ENCODE results near the gene PSMA7.

The PSMA7 gene

DNA sequence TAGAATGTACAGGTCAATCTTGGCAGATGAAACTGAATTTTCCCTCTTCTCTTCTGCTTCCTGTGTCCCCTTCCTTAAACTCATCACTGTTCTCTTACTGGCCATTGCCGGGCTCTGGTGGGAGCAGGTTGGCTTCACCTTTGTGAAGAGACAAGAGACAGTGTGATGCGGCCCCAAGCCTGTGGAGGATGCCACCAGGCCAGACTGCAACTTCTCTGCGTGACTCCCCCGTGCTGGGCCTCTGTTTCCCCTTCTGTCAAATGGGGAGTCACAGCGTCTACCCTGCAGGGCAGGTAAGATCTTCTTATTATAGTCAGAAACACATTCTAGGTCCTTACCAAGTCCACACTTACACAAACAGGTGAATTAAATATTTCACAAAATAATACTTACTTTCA, 22.8 kb downstream of the PSMA7 start:
- no peak overlapping the region for H3K4me3 ChIP-seq (ENCODE audit: low read length, poor library complexity, severe bottlenecking)
- no peaks in the 10 kb centered on the region for H3K9me3 ChIP-seq (ENCODE audit: insufficient read depth, low read depth, low read length)
- no peak overlapping the region for H2AFZ ChIP-seq (ENCODE audit: low read length)
- H3K4me2 ChIP-seq (ENCODE audit: low read depth, low read length, poor library complexity, severe bottlenecking): peak overlapping the region; percentile 59
- H3K27me3 ChIP-seq (ENCODE audit: insufficient read depth, low read length, poor library complexity, severe bottlenecking): no peaks in the 10 kb centered on the region
- H3K4me1 ChIP-seq (ENCODE audit: insufficient read depth, low read length, poor library complexity, severe bottlenecking): peaks cover 53% of the 10 kb centered on the region
- peak overlapping the region; percentile 11 for H3K9ac ChIP-seq (ENCODE audit: low read depth, low read length, poor library complexity, severe bottlenecking)
- H4K20me1 ChIP-seq (ENCODE audit: insufficient read depth, low read length, poor library complexity, severe bottlenecking): peaks cover 22% of the 10 kb centered on the region
- TF ChIP-seq, protein P1, sequence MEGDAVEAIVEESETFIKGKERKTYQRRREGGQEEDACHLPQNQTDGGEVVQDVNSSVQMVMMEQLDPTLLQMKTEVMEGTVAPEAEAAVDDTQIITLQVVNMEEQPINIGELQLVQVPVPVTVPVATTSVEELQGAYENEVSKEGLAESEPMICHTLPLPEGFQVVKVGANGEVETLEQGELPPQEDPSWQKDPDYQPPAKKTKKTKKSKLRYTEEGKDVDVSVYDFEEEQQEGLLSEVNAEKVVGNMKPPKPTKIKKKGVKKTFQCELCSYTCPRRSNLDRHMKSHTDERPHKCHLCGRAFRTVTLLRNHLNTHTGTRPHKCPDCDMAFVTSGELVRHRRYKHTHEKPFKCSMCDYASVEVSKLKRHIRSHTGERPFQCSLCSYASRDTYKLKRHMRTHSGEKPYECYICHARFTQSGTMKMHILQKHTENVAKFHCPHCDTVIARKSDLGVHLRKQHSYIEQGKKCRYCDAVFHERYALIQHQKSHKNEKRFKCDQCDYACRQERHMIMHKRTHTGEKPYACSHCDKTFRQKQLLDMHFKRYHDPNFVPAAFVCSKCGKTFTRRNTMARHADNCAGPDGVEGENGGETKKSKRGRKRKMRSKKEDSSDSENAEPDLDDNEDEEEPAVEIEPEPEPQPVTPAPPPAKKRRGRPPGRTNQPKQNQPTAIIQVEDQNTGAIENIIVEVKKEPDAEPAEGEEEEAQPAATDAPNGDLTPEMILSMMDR (conservative IDR thresholded peaks at IDR 0.05; ENCODE audit: low read length): no peak
- TF ChIP-seq EZH2phosphoT487 (IDR thresholded peaks at IDR 0.05; ENCODE audit: borderline replicate concordance): no peak
- peaks cover 38% of the 10 kb centered on the region for H3K79me2 ChIP-seq (ENCODE audit: insufficient read depth, low read length)
- no peaks in the 10 kb centered on the region for H3K9me2 ChIP-seq (replicated peaks; ENCODE audit: low read depth, low read length)
- peaks cover 2% of the 10 kb centered on the region; the same call in 1 of the 2 replicates for H3F3A ChIP-seq (ENCODE audit: low read depth)
- peaks cover 5% of the 10 kb centered on the region; the same call in 1 of the 2 replicates for H3K36me3 ChIP-seq (ENCODE audit: insufficient read depth, low read length)

DNA sequence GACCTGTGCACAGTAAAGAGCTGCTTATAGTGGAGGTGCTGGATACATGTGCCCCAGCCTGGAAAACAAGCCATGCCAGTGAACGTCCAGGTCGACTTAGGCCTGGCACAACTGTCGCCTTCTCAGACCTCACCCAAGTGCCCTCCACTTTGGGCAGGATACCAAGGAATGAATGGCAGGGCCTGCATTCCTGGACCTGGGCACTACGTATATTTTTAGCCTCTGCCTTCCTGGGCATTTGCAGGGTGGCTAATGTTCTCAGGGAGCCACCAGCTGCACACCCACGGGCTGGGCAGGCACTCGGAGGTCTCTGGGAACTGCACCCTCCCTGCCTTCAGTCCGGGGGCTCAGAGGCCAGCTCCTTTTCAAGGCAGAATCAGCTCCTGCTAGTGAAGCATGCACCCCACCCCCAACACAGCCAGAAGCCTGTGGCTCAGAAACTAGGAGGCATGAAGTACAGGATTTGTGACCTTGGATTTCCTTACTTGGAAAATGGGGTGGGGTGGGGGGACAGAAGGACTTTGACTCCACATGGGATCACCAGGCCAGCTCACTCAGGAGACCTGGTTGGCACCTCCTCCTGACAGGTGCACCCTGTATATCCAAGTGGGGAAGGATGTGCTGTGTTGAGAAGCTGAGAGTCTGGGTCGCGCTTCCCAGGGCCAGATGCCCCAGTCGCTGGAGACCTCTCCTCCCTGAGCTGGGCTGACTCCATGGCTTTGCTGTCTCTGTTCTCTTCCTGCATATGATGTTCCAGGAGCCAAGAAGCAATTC, 23.4 kb downstream of the PSMA7 start:
- H3K79me2 ChIP-seq (ENCODE audit: insufficient read depth, low read length): peaks cover 32% of the 10 kb centered on the region
- no peak overlapping the region for H2AFZ ChIP-seq (ENCODE audit: low read length)
- H3K27me3 ChIP-seq (ENCODE audit: insufficient read depth, low read length, poor library complexity, severe bottlenecking): no peaks in the 10 kb centered on the region
- H4K20me1 ChIP-seq (ENCODE audit: insufficient read depth, low read length, poor library complexity, severe bottlenecking): peaks cover 20% of the 10 kb centered on the region
- peaks cover 2% of the 10 kb centered on the region; the same call in 1 of the 2 replicates for H3F3A ChIP-seq (ENCODE audit: low read depth)
- peak overlapping the region; percentile 59 for H3K4me2 ChIP-seq (ENCODE audit: low read depth, low read length, poor library complexity, severe bottlenecking)
- no peaks in the 10 kb centered on the region for H3K9me3 ChIP-seq (ENCODE audit: insufficient read depth, low read depth, low read length)
- peak overlapping the region; percentile 11 for H3K9ac ChIP-seq (ENCODE audit: low read depth, low read length, poor library complexity, severe bottlenecking)
- no peaks in the 10 kb centered on the region for H3K9me2 ChIP-seq (replicated peaks; ENCODE audit: low read depth, low read length)
- no peak overlapping the region for H3K4me3 ChIP-seq (ENCODE audit: low read length, poor library complexity, severe bottlenecking)
- peaks cover 53% of the 10 kb centered on the region for H3K4me1 ChIP-seq (ENCODE audit: insufficient read depth, low read length, poor library complexity, severe bottlenecking)
- TF ChIP-seq, protein P1 (conservative IDR thresholded peaks at IDR 0.05; ENCODE audit: low read length): no peak
- TF ChIP-seq EZH2phosphoT487 (IDR thresholded peaks at IDR 0.05; ENCODE audit: borderline replicate concordance): no peak
- no peaks in the 10 kb centered on the region for H3K36me3 ChIP-seq (ENCODE audit: insufficient read depth, low read length)

DNA sequence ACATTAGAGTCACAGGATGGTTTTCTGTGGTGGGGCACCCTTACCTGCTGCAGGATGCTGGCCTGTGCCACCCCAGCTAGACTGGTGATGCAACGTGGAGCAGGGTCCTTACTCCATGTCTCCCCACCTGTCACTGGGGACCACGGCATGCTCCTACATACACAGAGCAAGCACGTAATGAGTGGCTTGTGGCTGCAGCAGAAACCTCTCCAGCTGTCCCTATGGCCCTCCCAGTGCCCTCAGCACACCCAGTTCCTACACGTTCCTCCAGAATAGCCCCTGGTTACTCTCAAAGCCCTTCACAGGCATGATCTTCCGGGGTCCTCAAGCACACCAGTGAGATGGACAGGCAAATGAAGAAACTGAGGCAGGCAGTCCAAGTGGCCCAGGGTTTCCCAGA, 24.1 kb downstream of the PSMA7 start:
- Histone ChIP-seq H3K36me3 (ENCODE audit: insufficient read depth, low read length) (no peaks in the 10 kb centered on the region), H3K79me2 (ENCODE audit: insufficient read depth, low read length) (peaks cover 26% of the 10 kb centered on the region), H3K4me3 (ENCODE audit: low read length, poor library complexity, severe bottlenecking) (no peak overlapping the region), H3F3A (ENCODE audit: low read depth) (peaks cover 2% of the 10 kb centered on the region; the same call in 1 of the 2 replicates), H4K20me1 (ENCODE audit: insufficient read depth, low read length, poor library complexity, severe bottlenecking) (peaks cover 14% of the 10 kb centered on the region), H3K4me1 (ENCODE audit: insufficient read depth, low read length, poor library complexity, severe bottlenecking) (peaks cover 50% of the 10 kb centered on the region), H3K9ac (ENCODE audit: low read depth, low read length, poor library complexity, severe bottlenecking) (peak overlapping the region; percentile 11), H3K27me3 (ENCODE audit: insufficient read depth, low read length, poor library complexity, severe bottlenecking) (no peaks in the 10 kb centered on the region), H3K9me3 (ENCODE audit: insufficient read depth, low read depth, low read length) (no peaks in the 10 kb centered on the region), H3K4me2 (ENCODE audit: low read depth, low read length, poor library complexity, severe bottlenecking) (peak overlapping the region; percentile 71), H3K9me2 (replicated peaks; ENCODE audit: low read depth, low read length) (no peaks in the 10 kb centered on the region), H2AFZ (ENCODE audit: low read length) (no peak overlapping the region)
- no peak for TF ChIP-seq EZH2phosphoT487 (IDR thresholded peaks at IDR 0.05; ENCODE audit: borderline replicate concordance)
- TF ChIP-seq, protein P1 (conservative IDR thresholded peaks at IDR 0.05; ENCODE audit: low read length): no peak

Measured in Loucy (cell line).